Activated T-helper 9 cell treated with anti-CD3 and anti-CD28 coated beads, Interleukin-2, amount 50 U/mL, for 16 hours (primary cell): Measurements from ENCODE around the gene HCRTR1.

ENCODE experiments used
- DNase-seq: peaks from one replicate; pipeline ENCODE4 v3.0.0-alpha.2; 2020; ENCODE audit warnings: low read depth

Gene HCRTR1

DNA sequence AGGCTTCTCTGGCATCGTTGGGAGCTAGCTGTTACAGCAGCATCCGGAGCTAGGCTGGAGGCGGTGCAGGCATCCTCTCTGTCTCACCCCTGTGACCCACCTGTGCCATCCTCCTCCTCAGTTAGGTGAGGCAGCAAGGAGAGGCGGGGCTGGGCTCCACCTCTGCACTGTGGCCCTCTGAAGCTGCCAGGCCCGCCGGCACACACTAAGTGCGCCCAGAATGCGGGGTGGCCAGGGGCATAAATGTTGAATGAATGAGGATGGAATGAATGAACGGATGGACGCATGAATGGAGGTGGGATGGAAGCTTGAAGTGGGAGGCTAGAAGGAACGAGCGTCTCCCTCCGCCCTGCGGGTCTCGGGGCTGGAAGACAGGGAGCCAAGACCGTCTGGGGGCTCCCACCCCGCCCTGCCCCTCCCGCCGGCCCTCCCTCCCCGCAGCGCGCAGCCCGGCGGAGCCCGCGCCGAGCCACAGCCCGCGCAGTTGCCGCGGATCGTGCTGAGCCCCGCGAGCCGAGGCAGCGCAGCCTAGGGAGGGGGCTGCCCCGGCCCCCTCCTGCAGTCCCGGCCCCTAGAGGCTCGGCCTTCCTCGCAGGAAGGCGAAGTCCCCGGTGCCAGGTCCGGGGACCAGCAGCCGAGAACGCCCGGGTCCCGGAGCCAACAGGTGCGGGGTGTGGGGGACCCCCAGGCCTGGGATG is at the start of gene HCRTR1:
Gene HCRTR1, plus strand, starts transcription at position 472 of the 698 bp plus-strand sequence. CDS start 1,504 bp downstream, outside the sequence.
- no peak for DNase-seq

GRCh38 chr1:31567956-31568570 is 49.4 kb upstream of the HCRTR1 start:
- DNase-seq, result no peak

DNA sequence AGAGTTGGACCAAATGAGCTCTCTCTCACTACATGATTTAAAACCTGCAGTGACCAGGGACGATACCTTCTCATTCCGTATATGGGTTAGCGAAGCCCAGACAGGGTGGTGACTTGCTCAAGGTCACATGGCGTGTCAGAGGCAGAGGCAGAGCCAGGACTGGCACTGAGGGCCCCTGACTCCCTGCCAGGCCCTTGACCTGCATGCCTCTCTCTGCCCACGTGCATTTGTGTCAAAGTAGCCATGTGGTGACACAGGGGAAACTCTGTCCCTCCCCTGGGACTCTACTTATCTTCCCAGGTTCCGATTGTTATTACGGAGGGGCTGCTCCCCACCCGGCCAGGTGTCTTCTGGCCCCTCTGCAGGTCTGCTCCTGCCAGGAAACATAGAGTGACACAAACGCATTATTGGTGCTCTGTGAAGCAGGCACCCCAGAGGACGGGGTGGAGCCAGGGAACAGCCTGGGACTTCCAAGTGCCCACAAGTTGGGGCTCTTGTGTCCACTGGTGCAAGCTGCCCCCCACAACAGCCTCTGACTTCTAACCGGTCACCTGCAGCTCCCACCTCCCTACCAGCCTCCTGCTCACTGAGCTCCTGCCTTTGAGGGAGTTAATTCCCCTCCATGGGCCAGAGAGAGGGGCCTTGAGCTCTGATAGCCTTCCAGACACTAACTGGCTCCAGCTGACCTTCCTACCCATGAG is 48.4 kb upstream of the HCRTR1 start:
- no peak for DNase-seq

GRCh38 chr1:31569596-31570173 is 47.8 kb upstream of the HCRTR1 start:
- no peak for DNase-seq

GRCh38 chr1:31570228-31570627 is 47.3 kb upstream of the HCRTR1 start:
- no peak for DNase-seq

DNA sequence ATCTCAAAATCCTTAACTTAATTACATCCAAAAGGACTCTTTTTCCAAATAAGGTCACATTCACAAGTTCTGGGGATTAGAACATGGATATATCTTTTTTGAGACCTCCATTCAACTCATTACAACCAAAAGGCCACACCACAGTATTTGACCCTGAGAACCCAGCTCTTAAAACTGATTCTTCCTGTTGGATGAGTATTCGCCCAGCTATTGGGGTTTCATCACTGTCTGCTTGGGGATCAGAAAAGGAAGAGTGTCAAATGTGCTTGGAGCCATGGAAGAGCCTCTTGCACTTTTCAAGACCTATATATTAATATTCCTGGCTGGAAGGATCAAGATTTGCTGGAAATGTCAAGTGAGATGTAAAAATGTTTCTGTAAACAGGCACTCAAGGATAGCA is 46.6 kb upstream of the HCRTR1 start:
- no peak for DNase-seq

GRCh38 chr1:31571340-31572295 is 45.9 kb upstream of the HCRTR1 start:
- no peak for DNase-seq

DNA sequence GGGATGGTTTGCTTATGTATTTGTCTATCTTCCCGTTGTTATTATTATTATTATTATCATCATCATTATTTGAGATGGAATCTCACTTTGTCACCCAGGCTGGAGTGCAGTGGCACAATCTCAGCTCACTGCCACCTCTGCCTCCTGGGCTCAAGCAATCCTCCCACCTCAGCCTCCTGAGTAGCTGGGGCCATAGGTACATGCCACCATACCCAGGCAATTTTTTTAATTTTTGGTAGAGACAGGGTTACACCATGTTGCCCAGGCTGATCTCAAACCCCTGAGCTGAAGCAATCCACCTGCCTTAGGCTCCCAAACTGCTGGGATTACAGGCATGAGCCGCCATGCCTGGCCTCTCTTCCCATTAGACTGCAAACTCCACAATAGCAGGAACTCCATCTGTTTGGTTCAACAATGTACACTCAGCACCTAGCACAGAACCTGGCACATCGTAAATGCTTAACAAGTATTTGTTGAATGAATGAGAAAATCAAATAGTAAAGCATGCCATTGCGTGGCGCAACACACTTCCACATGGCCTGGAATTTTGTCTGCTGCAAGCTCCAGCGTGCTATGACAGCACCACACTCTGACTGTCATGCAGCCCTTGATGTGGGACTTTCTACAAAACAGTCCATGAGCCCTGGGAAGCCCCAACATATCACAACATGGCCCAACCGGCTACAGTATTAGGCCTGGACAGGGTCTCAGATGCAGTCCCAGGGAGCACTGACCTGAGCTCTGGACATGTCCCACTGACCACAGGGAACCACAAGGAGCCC is 45.0 kb upstream of the HCRTR1 start:
- DNase-seq, result no peak

DNA sequence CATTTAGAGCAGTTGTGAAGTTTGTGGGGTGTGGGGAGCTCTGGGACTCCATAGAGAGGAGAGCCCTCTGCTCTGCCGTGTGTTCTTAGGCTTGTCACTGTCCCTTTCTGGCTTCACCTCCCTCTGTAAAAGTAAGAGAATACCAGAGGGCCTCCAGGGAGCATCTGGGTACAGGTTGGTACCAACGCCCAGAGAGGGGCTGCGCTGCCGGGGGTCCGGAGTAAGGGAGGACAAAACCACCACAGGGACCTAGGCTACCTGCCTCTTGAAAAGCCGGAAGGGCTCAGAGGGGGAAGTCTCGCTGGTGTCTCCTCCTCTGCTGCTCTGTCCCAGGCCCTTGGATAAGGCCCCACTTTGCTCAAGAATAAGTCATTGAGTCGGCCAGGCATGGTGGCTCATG is 44.2 kb upstream of the HCRTR1 start:
- DNase-seq, result no peak

DNA sequence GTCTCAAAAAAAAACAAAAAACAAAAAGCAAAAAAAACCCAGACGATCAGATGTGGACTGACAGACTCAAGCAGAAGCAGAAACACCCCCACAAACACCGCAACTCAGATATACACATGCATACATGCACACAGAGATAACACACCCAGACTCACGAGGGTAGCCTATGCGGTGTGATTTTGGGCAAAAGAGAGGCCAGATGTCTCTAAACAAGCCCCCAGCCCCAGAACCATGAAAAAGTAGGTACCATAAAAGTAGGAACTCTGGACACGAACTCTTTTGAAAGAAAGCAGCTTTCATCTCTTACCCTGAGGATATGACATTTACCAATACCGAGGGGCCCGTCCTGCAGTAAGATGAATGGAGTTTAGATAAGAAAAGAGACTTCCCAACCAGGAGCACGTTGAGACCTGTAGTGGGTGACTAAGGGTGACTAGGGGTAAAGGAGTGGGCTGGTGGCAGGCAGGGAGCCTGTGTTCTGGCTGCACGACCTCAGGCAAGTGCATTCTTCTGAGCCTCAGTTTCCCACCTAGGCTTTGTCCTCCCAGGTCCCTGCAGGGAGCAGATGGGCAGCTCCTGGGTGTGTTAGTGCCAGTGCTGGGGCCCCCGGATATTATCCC is 42.6 kb upstream of the HCRTR1 start:
- no peak for DNase-seq

DNA sequence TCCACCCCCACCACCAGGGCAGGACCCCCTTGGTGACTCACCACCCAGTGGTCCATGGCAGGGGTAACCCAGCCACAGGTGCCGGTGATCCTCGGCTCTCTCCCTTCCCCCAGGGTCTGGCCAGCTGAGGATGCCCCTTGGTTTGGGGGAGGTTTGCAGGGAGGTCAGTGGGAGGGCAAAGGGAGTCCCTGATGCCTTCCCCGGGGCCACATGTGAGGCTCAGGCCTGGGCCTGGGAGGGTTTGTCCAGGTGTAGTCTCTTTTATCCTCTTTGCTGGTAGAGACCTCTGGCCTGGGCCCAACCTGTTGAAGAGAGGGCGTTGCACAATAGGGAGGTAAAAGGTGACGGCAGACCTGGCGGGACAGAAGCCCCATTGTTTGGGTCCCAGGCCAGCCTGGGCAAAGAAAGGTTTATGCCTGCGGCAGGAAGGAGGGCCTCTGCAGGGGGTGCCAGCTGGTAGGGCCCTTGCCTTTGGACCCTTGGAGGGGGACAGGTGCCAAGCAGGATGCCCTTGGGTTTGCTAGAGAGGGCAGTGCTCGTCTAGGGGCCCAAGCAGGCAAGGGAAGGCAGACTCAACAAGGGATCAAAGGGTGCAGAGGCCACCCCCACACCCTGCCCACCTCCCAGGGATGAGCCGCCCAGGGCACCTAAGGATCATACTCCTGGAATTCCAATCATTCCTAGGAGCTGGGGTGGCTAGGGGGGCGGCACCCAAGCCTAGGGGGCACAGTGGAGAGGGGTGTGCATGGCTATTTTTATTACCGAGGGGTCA is 41.9 kb upstream of the HCRTR1 start:
- no peak for DNase-seq

DNA sequence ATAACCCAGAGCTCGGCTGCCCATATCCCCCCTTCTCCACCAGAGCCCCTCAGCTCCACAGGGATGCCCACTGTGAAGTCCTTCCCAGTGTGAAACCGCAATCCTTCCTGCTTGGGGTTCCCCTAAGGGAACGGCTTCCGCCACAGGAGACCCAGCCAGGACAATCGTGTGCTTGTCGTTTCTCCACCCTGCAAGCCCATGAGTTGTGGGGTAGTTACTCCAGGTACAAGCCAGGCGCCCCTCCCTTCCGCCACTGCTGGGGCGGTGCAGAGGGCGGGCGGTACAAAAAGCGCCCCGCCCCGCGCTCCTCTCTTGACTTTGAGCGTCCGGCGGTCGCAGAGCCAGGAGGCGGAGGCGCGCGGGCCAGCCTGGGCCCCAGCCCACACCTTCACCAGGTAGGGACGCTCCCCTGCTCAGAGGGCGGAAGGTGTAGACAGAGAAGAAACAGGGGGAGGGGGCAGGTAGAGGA is 41.3 kb upstream of the HCRTR1 start, which contains the start of gene TINAGL1:
Gene TINAGL1, plus strand, starts transcription at position 315 of the 469 bp plus-strand sequence. CDS start 634 bp downstream, outside the sequence.
- DNase-seq, result no peak

DNA sequence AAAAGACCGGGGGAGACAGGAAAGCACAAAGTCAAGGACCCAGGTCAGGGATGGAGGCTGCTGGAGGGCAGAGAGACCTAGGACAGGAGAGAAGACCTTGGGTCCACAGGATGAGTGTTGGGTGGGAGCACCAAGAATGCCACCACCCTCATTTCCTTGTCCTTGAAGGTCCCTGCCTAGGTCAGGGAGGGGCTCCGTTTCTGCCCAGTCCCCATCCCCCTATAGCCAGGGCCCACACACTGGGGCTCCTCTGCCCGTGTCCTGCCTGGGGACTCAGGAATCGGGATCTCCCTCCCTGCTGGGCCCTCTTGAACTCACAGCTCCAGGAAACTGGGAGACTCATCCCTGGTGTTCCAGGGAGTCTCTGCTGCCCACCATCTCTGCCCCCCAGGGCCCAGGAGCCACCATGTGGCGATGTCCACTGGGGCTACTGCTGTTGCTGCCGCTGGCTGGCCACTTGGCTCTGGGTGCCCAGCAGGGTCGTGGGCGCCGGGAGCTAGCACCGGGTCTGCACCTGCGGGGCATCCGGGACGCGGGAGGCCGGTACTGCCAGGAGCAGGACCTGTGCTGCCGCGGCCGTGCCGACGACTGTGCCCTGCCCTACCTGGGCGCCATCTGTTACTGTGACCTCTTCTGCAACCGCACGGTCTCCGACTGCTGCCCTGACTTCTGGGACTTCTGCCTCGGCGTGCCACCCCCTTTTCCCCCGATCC is 40.6 kb upstream of the HCRTR1 start:
- DNase-seq, result no peak

- no peak for DNase-seq
Observed at GRCh38 chr1:31577515-31578192, 39.8 kb upstream of the HCRTR1 start.

DNA sequence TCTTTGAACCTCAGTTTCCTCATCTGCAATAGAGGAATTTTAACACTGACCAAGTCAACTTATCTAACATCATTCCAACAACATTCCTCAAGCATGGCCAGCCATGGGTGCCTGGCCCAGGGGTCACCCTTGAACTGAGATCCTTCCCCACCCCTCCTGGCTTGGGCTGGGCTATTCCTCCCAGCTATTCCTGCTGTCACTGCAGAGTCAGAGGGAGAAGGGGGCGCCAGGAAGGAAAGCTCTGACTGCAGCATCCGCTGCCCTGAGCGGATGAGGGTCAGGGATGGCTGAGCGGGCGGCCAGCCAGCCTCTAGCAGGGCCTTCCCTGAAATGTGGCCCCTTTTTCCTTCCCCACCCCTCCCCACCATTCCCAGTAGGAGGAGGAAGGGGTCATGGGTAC is 38.1 kb upstream of the HCRTR1 start:
- no peak for DNase-seq

DNA sequence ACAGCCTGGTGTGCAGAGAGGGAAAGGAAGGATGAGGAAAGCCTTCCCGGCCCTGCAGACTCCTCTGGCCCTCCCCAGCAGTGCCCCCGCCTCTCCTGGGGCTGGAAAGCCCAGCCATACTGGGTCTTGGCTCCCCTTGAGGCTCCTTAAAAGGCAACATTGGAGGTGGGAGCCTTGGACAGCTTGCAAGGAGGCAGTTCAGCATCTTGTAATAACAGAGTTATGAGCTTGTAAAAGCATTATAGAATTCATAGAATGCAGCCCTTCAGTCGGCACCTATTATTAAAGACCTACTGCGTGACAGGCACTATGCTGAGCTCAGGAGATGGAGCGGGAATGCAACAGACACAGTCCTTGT is 37.0 kb upstream of the HCRTR1 start:
- DNase-seq, result no peak

GRCh38 chr1:31580891-31581603 is 36.4 kb upstream of the HCRTR1 start:
- DNase-seq, result no peak
